Measurements from ENCODE around the gene PPARA.

GRCh38 chr22:46269564-46269963 is 119.2 kb downstream of the PPARA start:
- TF ChIP-seq, protein P1, sequence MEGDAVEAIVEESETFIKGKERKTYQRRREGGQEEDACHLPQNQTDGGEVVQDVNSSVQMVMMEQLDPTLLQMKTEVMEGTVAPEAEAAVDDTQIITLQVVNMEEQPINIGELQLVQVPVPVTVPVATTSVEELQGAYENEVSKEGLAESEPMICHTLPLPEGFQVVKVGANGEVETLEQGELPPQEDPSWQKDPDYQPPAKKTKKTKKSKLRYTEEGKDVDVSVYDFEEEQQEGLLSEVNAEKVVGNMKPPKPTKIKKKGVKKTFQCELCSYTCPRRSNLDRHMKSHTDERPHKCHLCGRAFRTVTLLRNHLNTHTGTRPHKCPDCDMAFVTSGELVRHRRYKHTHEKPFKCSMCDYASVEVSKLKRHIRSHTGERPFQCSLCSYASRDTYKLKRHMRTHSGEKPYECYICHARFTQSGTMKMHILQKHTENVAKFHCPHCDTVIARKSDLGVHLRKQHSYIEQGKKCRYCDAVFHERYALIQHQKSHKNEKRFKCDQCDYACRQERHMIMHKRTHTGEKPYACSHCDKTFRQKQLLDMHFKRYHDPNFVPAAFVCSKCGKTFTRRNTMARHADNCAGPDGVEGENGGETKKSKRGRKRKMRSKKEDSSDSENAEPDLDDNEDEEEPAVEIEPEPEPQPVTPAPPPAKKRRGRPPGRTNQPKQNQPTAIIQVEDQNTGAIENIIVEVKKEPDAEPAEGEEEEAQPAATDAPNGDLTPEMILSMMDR (IDR thresholded peaks at IDR 0.05): no peak
- TF ChIP-seq ZFX (IDR thresholded peaks at IDR 0.05; ENCODE audit: borderline replicate concordance): no peak
